GM12878 (cell line): ENCODE measurements around the gene RANBP3. TPM values are rescaled to one million over a fixed set of nuclear protein-coding genes. Genes with fewer than 3 reads are reported as not detected.

Experiments
- ATAC-seq: fragments of 200-7000 bp; cut with Tn5 transposase; 3 replicates; pipeline ENCODE4 v1.9.1; 2020; ENCODE audit warnings: mild to moderate bottlenecking, moderate library complexity
- BruUV-seq: library from RNA; stranded (reverse); fragments of 400-500 nt; replicated peaks from 2 replicates; lab custom pipeline; 2021; lab: Mats Ljungman, UMichigan
- CTCF ChIA-PET: fragments of 300-600 bp; sonication (Branson Sonifier 250); formaldehyde crosslinking; extraction: SDS; loops from one replicate; lab custom pipeline; 2021; ENCODE audit warnings: inconsistent platforms; lab: Yijun Ruan, JAX
- POLR2A ChIA-PET: fragments of 350-600 bp; formaldehyde crosslinking; extraction: SDS; loops from one replicate; lab custom pipeline; 2021; ENCODE audit warnings: inconsistent platforms; lab: Charles Lee
- RAD21 ChIA-PET: fragments of 300-600 bp; sonication (Branson Sonifier 250); formaldehyde crosslinking; loops from one replicate; lab custom pipeline; 2023; ENCODE audit warnings: antibody characterized with exemption; ENCODE audit not compliant: unreplicated experiment; lab: Charles Lee
- SMC1A ChIA-PET: fragments of 300-600 bp; sonication (Branson Sonifier 250); formaldehyde crosslinking; loops from one replicate; lab custom pipeline; 2023; ENCODE audit not compliant: unreplicated experiment, uncharacterized antibody; lab: Charles Lee
- DNase-seq: peaks from one replicate; pipeline ENCODE4 v3.0.0-alpha.2; 2011; ENCODE audit warnings: low read depth, low spot score
- FAIRE-seq: peaks from 3 replicates; lab custom pipeline; 2011; peaks lifted over from hg19 to GRCh38; lab: Jason Lieb, UNC
- H2AFZ ChIP-seq: 2 replicates; pipeline ENCODE4 v1.6.0; 2011; ENCODE audit warnings: low read depth, low read length, control low read depth; ENCODE audit not compliant: control insufficient read depth
- H3K27ac ChIP-seq: 2 replicates; pipeline ENCODE4 v1.5.1; 2011; ENCODE audit warnings: control low read depth; ENCODE audit not compliant: control insufficient read depth, insufficient read depth
- H3K27me3 ChIP-seq, 2 experiments: replicated peaks in 1 of 2; 2 replicates each; pipeline versions ENCODE4 v1.6.0 to v1.6.1; 2011; ENCODE audit warnings: low read length in 1 of 2; ENCODE audit not compliant: control insufficient read depth in 2 of 2, insufficient read depth in 2 of 2
- H3K36me3 ChIP-seq, 2 experiments: 2 replicates each; pipeline ENCODE4 v1.5.1; 2011; ENCODE audit warnings: low read length in 1 of 2; ENCODE audit not compliant: control insufficient read depth in 2 of 2, insufficient read depth in 2 of 2
- H3K4me1 ChIP-seq: 2 replicates; pipeline ENCODE4 v1.6.1; 2011; ENCODE audit warnings: mild to moderate bottlenecking, low read length, moderate library complexity, mixed read lengths; ENCODE audit not compliant: control insufficient read depth, insufficient read depth
- H3K4me2 ChIP-seq: 2 replicates; pipeline ENCODE4 v1.6.0; 2011; ENCODE audit warnings: control low read depth; ENCODE audit not compliant: control insufficient read depth, insufficient read depth
- H3K4me3 ChIP-seq: fragments of 200-600 bp; sonication (generic); 2 replicates; pipeline ENCODE4 v1.5.1; 2016
- H3K79me2 ChIP-seq: 2 replicates; pipeline ENCODE4 v1.6.0; 2011; ENCODE audit warnings: low read length; ENCODE audit not compliant: control insufficient read depth, insufficient read depth
- H3K9ac ChIP-seq: 2 replicates; pipeline ENCODE4 v1.8.0; 2011; ENCODE audit warnings: low read length, control low read depth, mixed read lengths; ENCODE audit not compliant: control insufficient read depth, insufficient read depth
- H3K9me3 ChIP-seq: replicated peaks from 3 replicates; pipeline ENCODE4 v1.5.1; 2011; ENCODE audit warnings: mild to moderate bottlenecking, low read length; ENCODE audit not compliant: control insufficient read depth, insufficient read depth
- H4K20me1 ChIP-seq: 2 replicates; pipeline ENCODE4 v1.6.0; 2011; ENCODE audit not compliant: control insufficient read depth, insufficient read depth
- BCLAF1 ChIP-seq: fragments of 450-650 bp; IDR thresholded peaks from 2 replicates; pipeline ENCODE4 v1.6.1; 2017; ENCODE audit warnings: antibody characterized with exemption, mild to moderate bottlenecking, moderate library complexity
- EP300 ChIP-seq, 2 experiments: fragments of 150-350 bp in 1 of 2; IDR thresholded peaks; 2 replicates each; pipeline ENCODE4 v1.6.1; 2011 to 2012; ENCODE audit warnings: low read depth in 2 of 2, low read length in 2 of 2, borderline replicate concordance in 1 of 2, improper control_type of control experiment in 1 of 2, inconsistent platforms in 1 of 2; ENCODE audit not compliant: control insufficient read depth in 1 of 2
- KAT2A ChIP-seq: conservative IDR thresholded peaks from 2 replicates; pipeline ENCODE4 v1.6.1; 2011; ENCODE audit warnings: low read depth, low read length; ENCODE audit not compliant: control insufficient read depth
- MEF2A ChIP-seq: IDR thresholded peaks from 2 replicates; pipeline ENCODE4 v1.6.1; 2011; ENCODE audit warnings: low read depth, mild to moderate bottlenecking, low read length, moderate library complexity; ENCODE audit not compliant: insufficient read depth
- MYC ChIP-seq: IDR thresholded peaks from 2 replicates; pipeline ENCODE4 v1.6.1; 2011; ENCODE audit warnings: mild to moderate bottlenecking, low read length, moderate library complexity, inconsistent platforms; ENCODE audit not compliant: insufficient read depth, insufficient replicate concordance, insufficient read length, severe bottlenecking
- WGBS: methylation state at CpG from one replicate; pipeline ENCODE4 v1.1.6; 2016; ENCODE audit warnings: low lambda C conversion rate; ENCODE audit not compliant: insufficient replicate concordance, insufficient coverage; ENCODE audit errors: missing lambda C conversion rate; 5-methylcytosine and 5-hydroxymethylcytosine counted together
- in situ Hi-C: fragments of 300-500 bp; cut with MboI; formaldehyde crosslinking; loops from 9 replicates; pipeline ENCODE4 v1.14.3; 2018; ENCODE audit warnings: mixed read lengths
- intact Hi-C: fragments of 100-400 bp; cut with micrococcal nuclease; formaldehyde crosslinking; loops from one replicate; pipeline ENCODE4 v1.14.2; 2022; ENCODE audit not compliant: unreplicated experiment
- polyA plus RNA-seq, 11 experiments: library from polyadenylated mRNA; depleted of rRNA in 4 of 11; unstranded in 6 of 11; stranded (reverse) in 5 of 11; fragments of >200 nt; fragmentation: Nextera tagmentation in 4 of 11; fragmentation: Illumina TruSeq in 1 of 11; extraction: Ambion mirVana in 4 of 11; extraction: Trizol in 1 of 11; gene quantifications; 1 replicate in 1 of 11; 2 replicates in 10 of 11; pipeline versions ENCODE4 v1.2.1 to v1.2.3, GENCODE V29; 2011 to 2016; ENCODE audit warnings: inconsistent platforms in 2 of 11, missing spikeins in 2 of 11, low read depth in 1 of 11
- total RNA-seq, 4 experiments: library from RNA; depleted of rRNA in 3 of 4; stranded (reverse); fragments of >200 nt in 3 of 4; fragmentation: Illumina TruSeq in 1 of 4; extraction: Trizol in 1 of 4; gene quantifications; 2 replicates each; pipeline versions ENCODE4 v1.2.1 to v1.2.3, GENCODE V29; 2013 to 2021

The RANBP3 gene
- total and polyA plus RNA-seq, 10 of the 15 experiments (the other 5 are each of a cell fraction or from before 2014, with no cell fraction given), result 1.1 to 81.6 (median 60.0) TPM

GRCh38 chr19:5967571-5967970 lies 10.4 kb downstream of the RANBP3 start:
- no peak for DNase-seq
- ChIA-PET SMC1A (interaction anchor here (0.9 to 2.2 kb wide), 11 partner anchors 11 to 163 kb away, joined by 3 to 24 read pairs (median 5); partner anchors contain the start of genes NRTN, RANBP3 and VMAC), CTCF (interaction anchor here (0.7 to 3.9 kb wide), 26 partner anchors 11 to 251 kb away, joined by 3 to 76 read pairs (median 6); partner anchors contain the start of genes NDUFA11, NRTN, RANBP3 and VMAC), POLR2A (interaction anchor here (1.0 to 1.9 kb wide), 6 partner anchors 11 to 74 kb away, joined by 3 to 18 read pairs (median 4); partner anchors contain the start of genes NDUFA11, RANBP3 and VMAC), RAD21 (interaction anchor here (0.7 to 2.6 kb wide), 11 partner anchors 11 to 163 kb away, joined by 3 to 21 read pairs (median 6); partner anchors contain the start of genes NRTN, RANBP3 and VMAC)
- no peak overlapping the region for H3K9ac ChIP-seq
- WGBS, result 35% methylated on average over 7 of the region's 7 CpGs
- H2AFZ ChIP-seq, result no peak overlapping the region
- H4K20me1 ChIP-seq, result peaks cover 31% of the 10 kb centered on the region
- in situ Hi-C loops, result no loop called here
- H3K36me3 ChIP-seq, result peaks cover 3 to 9% of the 10 kb centered on the region in 2 experiments
- ATAC-seq, result no peak
- H3K4me1 ChIP-seq, result peaks cover 17% of the 10 kb centered on the region
- H3K4me2 ChIP-seq, result no peak overlapping the region
- no peaks in the 10 kb centered on the region for H3K9me3 ChIP-seq
- H3K79me2 ChIP-seq, result peaks cover 85% of the 10 kb centered on the region
- BruUV-seq, result no TSS peak
- TF ChIP-seq KAT2A (no peak), EP300 (IDR thresholded peaks at IDR 0.05; ENCODE audit: borderline replicate concordance in 1 of 2, control insufficient read depth in 1 of 2, low read depth in 2 of 2, low read length in 2 of 2) (0 out of 4 replicates have a peak, but pooled peaks of 1 of the 2 experiments have one; percentile 2)
- H3K4me3 ChIP-seq, result no peak overlapping the region
- no peak overlapping the region for H3K27ac ChIP-seq
- intact Hi-C loops, result no loop called here
- no peaks in the 10 kb centered on the region for H3K27me3 ChIP-seq
- FAIRE-seq, result no peak

- Histone ChIP-seq H3K27me3 (no peaks in the 10 kb centered on the region), H3K27ac (no peak overlapping the region), H3K9me3 (no peaks in the 10 kb centered on the region), H3K79me2 (peaks cover 85% of the 10 kb centered on the region), H3K4me1 (peaks cover 23% of the 10 kb centered on the region), H3K9ac (no peak overlapping the region), H4K20me1 (peaks cover 32% of the 10 kb centered on the region), H3K4me2 (no peak overlapping the region), H2AFZ (no peak overlapping the region), H3K4me3 (no peak overlapping the region), H3K36me3 (peaks cover 3 to 9% of the 10 kb centered on the region in 2 experiments)
- TF ChIP-seq MYC (no peak), BCLAF1 (no peak), MEF2A (no peak)
- ATAC-seq (no peak), DNase-seq (no peak), FAIRE-seq (no peak)
- ChIA-PET POLR2A (interaction anchor here (1.9 kb wide), 1 partner anchor 62 kb away, joined by 6 read pairs; the partner anchor contains the start of genes NDUFA11 and VMAC), RAD21 (interaction anchor here (0.5 to 2.6 kb wide), 2 partner anchors 22 to 56 kb away, joined by 3 to 21 read pairs; no protein-coding TSS in a partner anchor), SMC1A (interaction anchor here (2.0 to 2.2 kb wide), 2 partner anchors 56 to 158 kb away, joined by 5 to 11 read pairs; no protein-coding TSS in a partner anchor), CTCF (interaction anchor here (0.8 to 3.9 kb wide), 11 partner anchors 9 to 163 kb away, joined by 4 to 76 read pairs (median 15); partner anchors contain the start of genes NDUFA11, NRTN and VMAC)
- in situ Hi-C loops (no loop called here), intact Hi-C loops (no loop called here)
- no TSS peak for BruUV-seq
- 78% methylated on average over 9 of the region's 9 CpGs for WGBS
These were observed 11.0 kb downstream of the RANBP3 start for GRCh38 chr19:5966941-5967340.
